ENCODE results near the gene ERFE. TPM values are rescaled to one million over a fixed set of nuclear protein-coding genes. Genes with fewer than 3 reads are reported as not detected.

Gene ERFE
- 0.30 and 0.32 TPM in 2 replicates for total RNA-seq

GRCh38 chr2:238158509-238159070 is at the start of gene ERFE:
Gene ERFE, plus strand, starts transcription at chr2:238158970. Its CDS starts 38 bp downstream, at chr2:238159008.

GRCh38 chr2:238138331-238139195 is 20.2 kb upstream of the ERFE start, which contains the start of gene KLHL30:
Gene KLHL30, plus strand, starts transcription at chr2:238138668. Its CDS starts 2,087 bp downstream, at chr2:238140755.

GRCh38 chr2:238203094-238203972 is 44.6 kb downstream of the ERFE start, which contains the start of gene ILKAP:
Gene ILKAP, minus strand, starts transcription at chr2:238203695. Its CDS starts 142 bp downstream, at chr2:238203553.

Other genes with a start within 250 kb of the ERFE start
- gene UBE2F, start 192.0 kb upstream of the ERFE start, total RNA-seq = 67.2 and 94.2 TPM in 2 replicates
- gene SCLY, start 98.0 kb upstream of the ERFE start, total RNA-seq = 22.1 and 36.3 TPM in 2 replicates
- not detected in 2 replicates for gene ESPNL, start 58.6 kb upstream of the ERFE start, total RNA-seq
- not detected in 2 replicates for gene KLHL30, start 20.3 kb upstream of the ERFE start, total RNA-seq
- gene ILKAP, start 44.7 kb downstream of the ERFE start, total RNA-seq = 17.5 and 22.5 TPM in 2 replicates
- gene HES6, start 81.1 kb downstream of the ERFE start, total RNA-seq = 5.9 and 8.8 TPM in 2 replicates
- 0.61 and 0.65 TPM in 2 replicates for gene PER2, start 129.6 kb downstream of the ERFE start, total RNA-seq
- gene TRAF3IP1, start 161.5 kb downstream of the ERFE start, total RNA-seq = 6.8 and 8.8 TPM in 2 replicates

All from epithelial cell of umbilical artery (primary cell).